Measurements from ENCODE around the gene SGIP1. TPM values are rescaled to one million over a fixed set of nuclear protein-coding genes. Genes with fewer than 3 reads are reported as not detected.
"Not testable (repeated sequence)": the region's sequence is repeated elsewhere in the genome, so short reads cannot be mapped to it uniquely, and the experiment has no call there.

SGIP1 gene
- total RNA-seq, 2 donors from 2014 or later, result 3.8 to 9.4 TPM

DNA sequence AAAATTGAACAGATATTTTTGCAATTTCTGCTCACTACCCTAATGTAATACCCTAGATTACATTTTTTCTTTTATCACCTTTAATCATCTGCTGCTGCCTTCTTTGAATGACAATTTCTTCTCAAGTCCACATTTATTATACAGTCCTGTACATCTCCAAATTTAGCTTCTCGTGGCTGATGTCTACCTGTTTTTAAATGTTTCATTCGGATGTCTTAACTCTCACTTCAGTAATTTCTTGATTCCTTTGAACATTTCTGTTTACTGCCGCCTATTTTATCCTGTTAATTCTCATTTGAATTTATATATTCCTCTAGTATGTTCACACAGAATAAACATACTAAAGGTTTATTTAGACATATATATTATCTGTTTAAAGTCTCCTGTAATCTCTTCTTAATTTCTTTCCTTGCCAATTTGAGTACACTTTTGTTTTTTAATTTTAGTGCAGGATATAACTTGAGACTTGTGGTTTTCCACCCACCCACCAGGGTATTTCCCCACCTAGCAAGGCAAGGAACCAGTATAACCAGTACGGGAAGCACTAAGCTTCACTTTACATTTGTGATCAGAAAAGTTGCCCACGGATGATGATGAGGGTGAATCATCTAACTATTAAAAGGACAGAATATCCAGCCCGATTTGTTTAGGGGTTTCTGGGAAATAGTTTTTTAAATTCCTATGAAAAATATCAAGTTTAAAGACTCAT lies 254.4 kb downstream of the SGIP1 start:
- H3K9me3 ChIP-seq (ENCODE audit: control insufficient read depth, low read length), result no peaks in the 10 kb centered on the region
- H3K4me1 ChIP-seq (ENCODE audit: control insufficient read depth, insufficient read depth, low read length), result no peaks in the 10 kb centered on the region
- 92 to 100% methylated on average over 2 to 6 of the region's 6 CpGs for WGBS, 2 experiments (ENCODE audit: insufficient coverage in 1 of 2, insufficient read length in 1 of 2)
- no peak for DNase-seq
- no peak overlapping the region for H3K9ac ChIP-seq (ENCODE audit: extremely low read depth, low read length, poor library complexity, severe bottlenecking)
- Mint-ChIP-seq H3K27ac (no peak overlapping the region), H3K36me3 (ENCODE audit: low read depth) (no peaks in the 10 kb centered on the region), H3K4me1 (no peaks in the 10 kb centered on the region), H3K9me3 (peaks cover 4% of the 10 kb centered on the region), H3K4me3 (no peak overlapping the region), H3K27me3 (ENCODE audit: insufficient read depth) (no peaks in the 10 kb centered on the region)
- no peaks in the 10 kb centered on the region for H3K36me3 ChIP-seq (ENCODE audit: control insufficient read depth, insufficient read depth, low read length)
- no peak overlapping the region for H3K4me3 ChIP-seq (ENCODE audit: low read length)
- TF ChIP-seq, protein P1, sequence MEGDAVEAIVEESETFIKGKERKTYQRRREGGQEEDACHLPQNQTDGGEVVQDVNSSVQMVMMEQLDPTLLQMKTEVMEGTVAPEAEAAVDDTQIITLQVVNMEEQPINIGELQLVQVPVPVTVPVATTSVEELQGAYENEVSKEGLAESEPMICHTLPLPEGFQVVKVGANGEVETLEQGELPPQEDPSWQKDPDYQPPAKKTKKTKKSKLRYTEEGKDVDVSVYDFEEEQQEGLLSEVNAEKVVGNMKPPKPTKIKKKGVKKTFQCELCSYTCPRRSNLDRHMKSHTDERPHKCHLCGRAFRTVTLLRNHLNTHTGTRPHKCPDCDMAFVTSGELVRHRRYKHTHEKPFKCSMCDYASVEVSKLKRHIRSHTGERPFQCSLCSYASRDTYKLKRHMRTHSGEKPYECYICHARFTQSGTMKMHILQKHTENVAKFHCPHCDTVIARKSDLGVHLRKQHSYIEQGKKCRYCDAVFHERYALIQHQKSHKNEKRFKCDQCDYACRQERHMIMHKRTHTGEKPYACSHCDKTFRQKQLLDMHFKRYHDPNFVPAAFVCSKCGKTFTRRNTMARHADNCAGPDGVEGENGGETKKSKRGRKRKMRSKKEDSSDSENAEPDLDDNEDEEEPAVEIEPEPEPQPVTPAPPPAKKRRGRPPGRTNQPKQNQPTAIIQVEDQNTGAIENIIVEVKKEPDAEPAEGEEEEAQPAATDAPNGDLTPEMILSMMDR (conservative IDR thresholded peaks at IDR 0.05), result no peak
- no peaks in the 10 kb centered on the region for H3K27me3 ChIP-seq (ENCODE audit: control insufficient read depth, insufficient read depth, low read length, poor library complexity, severe bottlenecking)
- no peak overlapping the region for H3K27ac ChIP-seq (ENCODE audit: low read depth, low read length)

DNA sequence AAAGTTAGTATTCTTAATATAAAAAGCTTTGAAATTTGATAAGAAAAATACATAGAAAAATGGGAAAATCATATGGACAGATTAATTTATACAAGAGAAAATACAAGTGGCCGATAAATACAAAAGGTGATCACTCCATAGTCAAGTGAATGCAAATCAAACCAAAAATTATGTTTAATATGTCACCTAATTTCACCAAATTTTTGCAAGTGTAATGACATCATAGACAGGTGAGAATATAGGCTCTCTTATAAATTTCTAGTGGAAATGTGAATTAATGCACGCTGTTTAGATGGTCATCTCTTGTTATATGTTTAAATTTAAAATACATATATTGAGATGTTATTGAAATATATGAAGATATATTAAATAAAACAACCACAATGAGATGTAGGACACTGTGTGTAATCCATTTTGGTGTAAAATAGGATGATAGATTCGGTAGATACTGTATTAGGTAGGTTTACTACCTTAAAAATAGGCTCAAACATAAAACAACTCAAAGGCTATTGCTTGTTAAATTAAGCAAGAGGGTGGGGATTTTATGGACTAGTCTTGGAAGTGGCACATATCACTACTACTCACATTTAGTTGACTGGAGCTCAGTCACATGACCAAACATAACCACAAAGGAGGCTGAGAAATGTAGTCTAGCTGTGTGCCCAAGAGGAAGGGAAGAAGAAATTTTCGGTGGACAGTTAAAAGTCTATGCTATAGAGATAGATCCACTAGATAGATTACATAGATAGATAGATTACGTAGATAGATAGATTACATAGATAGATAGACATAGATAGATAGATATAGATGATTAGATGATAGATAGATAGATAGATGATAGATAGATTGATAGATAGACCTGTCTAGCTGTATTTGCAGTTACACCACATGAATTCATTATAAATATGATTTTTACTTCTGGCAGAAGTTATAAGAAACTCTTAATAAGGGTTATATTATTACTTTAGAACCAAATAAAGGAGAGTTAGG lies 258.0 kb downstream of the SGIP1 start:
- Histone ChIP-seq H3K27ac (ENCODE audit: low read depth, low read length) (no peak overlapping the region), H3K9ac (ENCODE audit: extremely low read depth, low read length, poor library complexity, severe bottlenecking) (no peak overlapping the region), H3K36me3 (ENCODE audit: control insufficient read depth, insufficient read depth, low read length) (no peaks in the 10 kb centered on the region), H3K4me3 (ENCODE audit: low read length) (no peak overlapping the region), H3K27me3 (ENCODE audit: control insufficient read depth, insufficient read depth, low read length, poor library complexity, severe bottlenecking) (no peaks in the 10 kb centered on the region), H3K9me3 (ENCODE audit: control insufficient read depth, low read length) (no peaks in the 10 kb centered on the region), H3K4me1 (ENCODE audit: control insufficient read depth, insufficient read depth, low read length) (no peaks in the 10 kb centered on the region)
- Mint-ChIP-seq H3K4me1 (peaks cover 1% of the 10 kb centered on the region), H3K36me3 (ENCODE audit: low read depth) (no peaks in the 10 kb centered on the region), H3K9me3 (no peaks in the 10 kb centered on the region), H3K27ac (no peak overlapping the region), H3K27me3 (ENCODE audit: insufficient read depth) (no peaks in the 10 kb centered on the region), H3K4me3 (no peak overlapping the region)
- DNase-seq, result no peak
- 78 to 92% methylated on average over 2 to 3 of the region's 5 CpGs for WGBS, 2 experiments (ENCODE audit: insufficient coverage in 1 of 2, insufficient read length in 1 of 2)
- TF ChIP-seq, protein P1 (conservative IDR thresholded peaks at IDR 0.05), result no peak

DNA sequence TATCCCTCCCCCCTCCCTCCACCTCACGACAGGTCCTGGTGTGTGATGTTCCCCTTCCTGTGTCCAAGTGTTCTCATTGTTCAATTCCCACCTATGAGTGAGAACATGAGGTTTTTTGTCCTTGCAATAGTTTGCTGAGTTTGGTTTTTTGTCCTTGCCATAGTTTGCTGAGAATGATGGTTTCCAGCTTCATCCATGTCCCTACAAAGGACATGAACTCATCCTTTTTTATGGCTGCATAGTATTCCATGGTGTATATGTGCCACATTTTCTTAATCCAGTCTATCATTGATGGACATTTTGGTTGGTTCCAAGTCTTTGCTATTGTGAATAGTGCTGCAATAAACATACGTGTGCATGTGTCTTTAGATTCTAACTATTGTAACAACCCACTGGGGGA lies 261.9 kb downstream of the SGIP1 start:
- H3K27me3 ChIP-seq (ENCODE audit: control insufficient read depth, insufficient read depth, low read length, poor library complexity, severe bottlenecking); H3K4me3 Mint-ChIP-seq; H3K9me3 ChIP-seq (ENCODE audit: control insufficient read depth, low read length); H3K4me3 ChIP-seq (ENCODE audit: low read length); H3K36me3 Mint-ChIP-seq (ENCODE audit: low read depth); H3K27me3 Mint-ChIP-seq (ENCODE audit: insufficient read depth); H3K4me1 Mint-ChIP-seq; H3K27ac ChIP-seq (ENCODE audit: low read depth, low read length); H3K36me3 ChIP-seq (ENCODE audit: control insufficient read depth, insufficient read depth, low read length); DNase-seq; H3K9ac ChIP-seq (ENCODE audit: extremely low read depth, low read length, poor library complexity, severe bottlenecking); H3K9me3 Mint-ChIP-seq; H3K27ac Mint-ChIP-seq; H3K4me1 ChIP-seq (ENCODE audit: control insufficient read depth, insufficient read depth, low read length): not testable (repeated sequence)
- WGBS, 2 experiments (ENCODE audit: insufficient coverage in 1 of 2, insufficient read length in 1 of 2), result 80 to 98% methylated on average over 1 to 2 of the region's 2 CpGs

Small RNA genes within 50 kb of the gene (microRNA-seq; reads per million reads assigned to microRNA genes)
- 0.74 reads per million for gene MIR3117 (ENCODE audit: borderline microRNAs expressed)

Other genes starting within 250 kb of the SGIP1 start
- 1 to 10 TPM; 1.2 to 8.3 TPM for gene DYNLT5, start 218.3 kb downstream of the SGIP1 start, total RNA-seq

All from endodermal cell (in vitro differentiated cells).